ENCODE results near the gene CTNNBIP1.

The CTNNBIP1 gene

GRCh38 chr1:9844756-9845155, 65.3 kb downstream of the CTNNBIP1 start:
- no peak overlapping the region for H3K27ac Mint-ChIP-seq
- H3K9me3 Mint-ChIP-seq: no peaks in the 10 kb centered on the region
- peaks cover under 1% of the 10 kb centered on the region for H3K4me1 Mint-ChIP-seq (ENCODE audit: low read depth)
- no peaks in the 10 kb centered on the region for H3K27me3 Mint-ChIP-seq
- H3K36me3 Mint-ChIP-seq (ENCODE audit: low read depth): no peaks in the 10 kb centered on the region
- H3K4me3 Mint-ChIP-seq: no peak overlapping the region

DNA sequence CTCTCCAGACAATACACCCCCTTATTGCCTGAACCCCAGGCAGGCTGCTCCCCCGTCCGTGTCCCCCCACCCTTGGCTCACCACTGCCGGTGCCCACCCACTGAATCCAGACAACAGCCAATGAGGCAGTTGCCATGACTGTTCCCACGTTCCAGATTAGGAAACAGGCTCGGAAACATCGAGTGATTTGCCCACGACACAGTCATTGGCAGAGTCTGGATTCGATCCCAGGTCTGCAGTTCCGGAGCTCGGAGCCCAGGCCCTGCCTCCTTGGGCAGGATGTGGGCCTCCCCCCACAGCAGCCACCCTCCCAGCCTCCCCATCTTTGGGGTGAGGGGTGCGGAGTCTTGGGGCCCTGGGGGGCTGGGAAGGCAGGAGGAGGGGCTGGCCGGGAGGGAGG, 66.0 kb downstream of the CTNNBIP1 start:
- no peak overlapping the region for H3K4me3 Mint-ChIP-seq
- H3K36me3 Mint-ChIP-seq (ENCODE audit: low read depth): no peaks in the 10 kb centered on the region
- H3K4me1 Mint-ChIP-seq (ENCODE audit: low read depth): no peaks in the 10 kb centered on the region
- H3K27ac Mint-ChIP-seq: no peak overlapping the region
- H3K27me3 Mint-ChIP-seq: no peaks in the 10 kb centered on the region
- H3K9me3 Mint-ChIP-seq: no peaks in the 10 kb centered on the region

- no peak overlapping the region for H3K27ac Mint-ChIP-seq
- H3K4me1 Mint-ChIP-seq (ENCODE audit: low read depth): no peaks in the 10 kb centered on the region
Measured at GRCh38 chr1:9843576-9843945, 66.5 kb downstream of the CTNNBIP1 start.

GRCh38 chr1:9842781-9843575, 67.1 kb downstream of the CTNNBIP1 start:
- Mint-ChIP-seq H3K27ac (no peak overlapping the region), H3K9me3 (no peaks in the 10 kb centered on the region), H3K4me3 (no peak overlapping the region), H3K36me3 (ENCODE audit: low read depth) (no peaks in the 10 kb centered on the region), H3K4me1 (ENCODE audit: low read depth) (no peaks in the 10 kb centered on the region), H3K27me3 (no peaks in the 10 kb centered on the region)

More at GRCh38 chr1:9843576-9843945, 66.5 kb downstream of the CTNNBIP1 start:
- Mint-ChIP-seq H3K36me3 (ENCODE audit: low read depth) (no peaks in the 10 kb centered on the region), H3K4me3 (no peak overlapping the region), H3K27me3 (no peaks in the 10 kb centered on the region), H3K9me3 (no peaks in the 10 kb centered on the region)

- H3K4me1 Mint-ChIP-seq (ENCODE audit: low read depth): no peaks in the 10 kb centered on the region
- no peak overlapping the region for H3K27ac Mint-ChIP-seq
- H3K27me3 Mint-ChIP-seq: no peaks in the 10 kb centered on the region
- no peak overlapping the region for H3K4me3 Mint-ChIP-seq
- no peaks in the 10 kb centered on the region for H3K36me3 Mint-ChIP-seq (ENCODE audit: low read depth)
- no peaks in the 10 kb centered on the region for H3K9me3 Mint-ChIP-seq
Measured at GRCh38 chr1:9842073-9842711, 67.9 kb downstream of the CTNNBIP1 start.

DNA sequence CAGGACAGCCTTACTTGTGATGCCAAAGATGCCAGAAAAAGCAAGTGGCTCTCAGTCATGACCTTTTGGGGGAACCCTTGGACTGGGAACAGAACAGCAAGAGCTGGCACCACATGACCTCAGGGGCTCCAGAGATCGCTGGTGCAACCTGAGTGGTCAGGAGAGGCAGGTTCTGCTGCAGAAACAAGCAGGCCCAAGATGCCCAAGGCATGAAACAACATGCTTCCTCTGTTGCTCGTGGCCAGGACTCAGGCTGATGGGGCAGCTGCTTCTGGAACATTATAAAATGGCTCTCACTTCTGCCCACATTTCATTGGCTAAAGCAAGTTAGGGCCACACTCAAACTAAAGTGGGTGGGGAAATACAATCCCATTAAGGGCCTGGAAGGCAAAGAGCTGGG, 68.6 kb downstream of the CTNNBIP1 start:
- H3K4me3 Mint-ChIP-seq: no peak overlapping the region
- no peaks in the 10 kb centered on the region for H3K9me3 Mint-ChIP-seq
- no peaks in the 10 kb centered on the region for H3K27me3 Mint-ChIP-seq
- no peaks in the 10 kb centered on the region for H3K4me1 Mint-ChIP-seq (ENCODE audit: low read depth)
- no peak overlapping the region for H3K27ac Mint-ChIP-seq
- no peaks in the 10 kb centered on the region for H3K36me3 Mint-ChIP-seq (ENCODE audit: low read depth)

DNA sequence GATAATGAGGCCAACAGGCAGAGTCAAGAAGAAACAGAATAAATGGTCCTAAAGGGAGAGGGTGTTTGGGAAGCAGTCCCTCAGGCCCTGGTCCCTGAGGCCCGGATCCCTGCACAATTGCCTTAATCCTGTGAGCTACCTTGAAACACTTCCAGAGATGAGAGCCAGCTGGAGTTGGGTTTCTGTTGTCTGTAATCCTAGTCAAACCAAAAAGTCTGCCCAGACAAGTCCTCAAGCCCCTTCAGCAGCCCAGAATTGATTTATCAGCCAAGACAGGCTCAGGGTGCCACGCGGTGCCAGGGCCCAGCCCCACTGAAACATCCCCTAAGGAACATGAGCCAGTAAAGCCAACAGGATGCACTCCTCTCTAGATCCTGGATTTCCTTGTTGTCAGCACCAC, 69.9 kb downstream of the CTNNBIP1 start:
- Mint-ChIP-seq H3K27ac (no peak overlapping the region), H3K36me3 (ENCODE audit: low read depth) (no peaks in the 10 kb centered on the region), H3K9me3 (no peaks in the 10 kb centered on the region), H3K27me3 (no peaks in the 10 kb centered on the region), H3K4me1 (ENCODE audit: low read depth) (no peaks in the 10 kb centered on the region), H3K4me3 (no peak overlapping the region)

- no peak overlapping the region for H3K4me3 Mint-ChIP-seq
Measured at GRCh38 chr1:9838946-9839345, 71.1 kb downstream of the CTNNBIP1 start.

GRCh38 chr1:9836632-9836960, 73.5 kb downstream of the CTNNBIP1 start:
- Mint-ChIP-seq H3K27ac (no peak overlapping the region), H3K9me3 (no peaks in the 10 kb centered on the region), H3K36me3 (ENCODE audit: low read depth) (no peaks in the 10 kb centered on the region), H3K4me1 (ENCODE audit: low read depth) (no peaks in the 10 kb centered on the region), H3K27me3 (no peaks in the 10 kb centered on the region), H3K4me3 (no peak overlapping the region)

More at GRCh38 chr1:9838946-9839345, 71.1 kb downstream of the CTNNBIP1 start:
- Mint-ChIP-seq H3K4me1 (ENCODE audit: low read depth) (no peaks in the 10 kb centered on the region), H3K9me3 (no peaks in the 10 kb centered on the region), H3K27me3 (no peaks in the 10 kb centered on the region), H3K27ac (no peak overlapping the region), H3K36me3 (ENCODE audit: low read depth) (no peaks in the 10 kb centered on the region)

DNA sequence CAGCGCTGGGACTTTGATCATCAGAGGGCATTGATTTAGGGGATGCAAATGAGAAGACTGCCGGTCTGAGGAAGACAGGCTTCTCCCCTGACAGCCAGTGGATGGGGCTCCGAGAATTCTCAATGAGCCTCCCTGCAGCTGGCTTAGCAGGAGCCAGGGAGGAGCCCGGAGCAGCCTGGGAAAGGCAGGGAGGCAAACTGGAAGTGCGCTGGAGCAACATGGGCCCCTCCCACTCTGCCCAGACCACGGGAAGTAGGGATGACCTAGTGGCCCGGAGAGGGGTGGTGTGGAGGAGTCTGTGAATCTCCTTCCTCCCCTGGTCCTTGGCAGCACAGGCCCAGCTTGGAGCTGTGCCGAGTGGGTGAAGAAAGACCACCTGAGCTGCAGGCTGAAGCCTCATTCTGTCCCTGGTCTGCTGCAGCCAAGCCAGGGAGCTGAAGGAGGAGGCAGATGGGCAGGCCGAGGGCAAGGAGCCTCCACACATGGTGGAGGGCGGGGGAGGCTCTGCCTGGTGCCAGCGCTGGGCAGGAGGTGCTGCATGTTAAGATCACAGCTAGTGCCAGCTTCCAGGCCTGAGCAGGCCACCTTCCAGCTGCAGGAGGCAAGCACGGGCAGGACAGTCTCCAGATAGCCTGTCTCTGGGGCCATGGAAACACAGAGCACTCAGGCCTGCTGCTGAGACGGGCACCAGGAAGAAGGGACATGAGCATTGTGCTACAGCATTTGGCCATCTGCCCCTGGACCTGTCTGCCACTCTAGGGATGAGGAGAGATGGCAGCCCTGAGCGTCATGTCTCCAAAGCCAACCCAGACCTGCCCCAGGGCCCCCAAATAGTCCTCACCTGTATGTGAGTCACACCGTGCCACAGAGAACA, 74.1 kb downstream of the CTNNBIP1 start:
- Mint-ChIP-seq H3K27me3 (no peaks in the 10 kb centered on the region), H3K4me1 (ENCODE audit: low read depth) (no peaks in the 10 kb centered on the region), H3K4me3 (no peak overlapping the region), H3K36me3 (ENCODE audit: low read depth) (no peaks in the 10 kb centered on the region), H3K27ac (no peak overlapping the region), H3K9me3 (no peaks in the 10 kb centered on the region)

DNA sequence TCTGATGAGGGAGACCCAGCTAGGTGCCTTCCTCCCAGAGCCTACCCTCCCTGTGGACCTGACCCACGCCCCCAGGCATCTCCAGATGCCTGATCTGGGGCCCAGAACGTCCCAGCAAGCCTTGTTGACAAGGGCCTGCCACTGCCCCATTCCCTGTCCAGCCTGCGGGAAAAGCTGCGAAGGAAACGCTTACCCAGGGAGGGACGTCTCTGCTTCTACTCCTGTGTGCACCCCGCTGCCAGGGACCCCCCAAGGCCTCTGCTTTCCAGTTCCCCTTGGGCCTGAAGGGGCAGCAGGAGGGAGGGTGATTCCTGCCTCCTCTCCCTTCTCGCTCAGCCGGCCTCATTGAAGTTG, 74.7 kb downstream of the CTNNBIP1 start:
- Mint-ChIP-seq H3K4me1 (ENCODE audit: low read depth) (no peaks in the 10 kb centered on the region), H3K27me3 (no peaks in the 10 kb centered on the region), H3K36me3 (ENCODE audit: low read depth) (no peaks in the 10 kb centered on the region), H3K9me3 (no peaks in the 10 kb centered on the region), H3K4me3 (no peak overlapping the region), H3K27ac (no peak overlapping the region)

DNA sequence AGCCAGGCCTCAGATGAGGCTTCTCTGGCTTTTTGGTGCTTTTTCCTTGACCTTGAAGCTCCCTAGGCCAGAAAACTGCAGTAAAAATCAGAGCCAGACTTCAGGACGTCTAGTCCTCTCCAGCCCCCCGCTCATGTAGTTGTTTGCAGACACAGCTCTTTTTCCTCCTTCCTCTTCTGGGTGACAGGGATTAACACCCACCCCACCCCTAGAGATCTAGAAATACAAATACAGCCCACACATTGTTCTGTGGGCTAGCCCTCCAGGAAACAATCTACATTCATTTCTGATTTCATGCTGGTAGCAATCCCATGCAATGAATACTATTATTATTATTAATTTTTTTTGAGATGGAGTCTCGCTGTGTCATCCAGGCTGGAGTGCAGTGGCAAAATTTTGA, 76.4 kb downstream of the CTNNBIP1 start:
- H3K9me3 Mint-ChIP-seq: no peaks in the 10 kb centered on the region
- no peaks in the 10 kb centered on the region for H3K36me3 Mint-ChIP-seq (ENCODE audit: low read depth)
- no peaks in the 10 kb centered on the region for H3K4me1 Mint-ChIP-seq (ENCODE audit: low read depth)
- no peaks in the 10 kb centered on the region for H3K27me3 Mint-ChIP-seq
- H3K27ac Mint-ChIP-seq: no peak overlapping the region
- H3K4me3 Mint-ChIP-seq: no peak overlapping the region

GRCh38 chr1:9827558-9828185, 82.4 kb downstream of the CTNNBIP1 start:
- H3K9me3 Mint-ChIP-seq: no peaks in the 10 kb centered on the region
- H3K4me3 Mint-ChIP-seq: no peak overlapping the region
- H3K4me1 Mint-ChIP-seq (ENCODE audit: low read depth): peaks cover 26% of the 10 kb centered on the region
- H3K27ac Mint-ChIP-seq: no peak overlapping the region
- no peaks in the 10 kb centered on the region for H3K36me3 Mint-ChIP-seq (ENCODE audit: low read depth)
- peaks cover 9% of the 10 kb centered on the region for H3K27me3 Mint-ChIP-seq

GRCh38 chr1:9826616-9827015, 83.5 kb downstream of the CTNNBIP1 start:
- H3K27ac Mint-ChIP-seq: no peak overlapping the region
- peaks cover 37% of the 10 kb centered on the region for H3K4me1 Mint-ChIP-seq (ENCODE audit: low read depth)
- no peaks in the 10 kb centered on the region for H3K9me3 Mint-ChIP-seq
- no peak overlapping the region for H3K4me3 Mint-ChIP-seq
- no peaks in the 10 kb centered on the region for H3K36me3 Mint-ChIP-seq (ENCODE audit: low read depth)
- H3K27me3 Mint-ChIP-seq: peaks cover 9% of the 10 kb centered on the region

GRCh38 chr1:9826087-9826486, 84.0 kb downstream of the CTNNBIP1 start:
- Mint-ChIP-seq H3K27ac (no peak overlapping the region), H3K4me3 (no peak overlapping the region), H3K27me3 (peaks cover 9% of the 10 kb centered on the region), H3K4me1 (ENCODE audit: low read depth) (peaks cover 39% of the 10 kb centered on the region), H3K9me3 (no peaks in the 10 kb centered on the region), H3K36me3 (ENCODE audit: low read depth) (no peaks in the 10 kb centered on the region)

All from stimulated activated naive CD8-positive, alpha-beta T cell treated with anti-CD3 and anti-CD28 coated beads, Interleukin-15, Interleukin-2, amounts not matched to agents 100 ng/mL and 50 ng/mL, for 24 hours (primary cell).